DOHH2 (cell line): ENCODE data around the gene ZSWIM6.

Source experiments
- H3F3A ChIP-seq: fragments of 200-600 bp; sonication (generic), shearing (Covaris generic); 2 replicates; pipeline ENCODE4 v1.6.0; 2016; ENCODE audit warnings: antibody characterized with exemption, mild to moderate bottlenecking; ENCODE audit not compliant: control insufficient read depth, insufficient read depth
- H3K27ac ChIP-seq: fragments of 200-600 bp; sonication (generic); 2 replicates; pipeline ENCODE4 v1.5.1; 2014; ENCODE audit warnings: low read depth, mild to moderate bottlenecking, low read length, moderate library complexity
- H3K27me3 ChIP-seq: fragments of 200-600 bp; sonication (generic); 2 replicates; pipeline ENCODE4 v1.6.1; 2014; ENCODE audit warnings: mild to moderate bottlenecking, low read length, mixed read lengths; ENCODE audit not compliant: control insufficient read depth
- H3K36me3 ChIP-seq: fragments of 200-600 bp; sonication (generic); 2 replicates; pipeline ENCODE4 v1.6.1; 2014; ENCODE audit warnings: mild to moderate bottlenecking, low read length, moderate library complexity, mixed read lengths; ENCODE audit not compliant: control insufficient read depth
- H3K4me1 ChIP-seq: fragments of 200-600 bp; sonication (generic); 2 replicates; pipeline ENCODE4 v1.6.1; 2014; ENCODE audit warnings: mild to moderate bottlenecking, low read length, mixed read lengths; ENCODE audit not compliant: control insufficient read depth
- H3K4me2 ChIP-seq: fragments of 200-600 bp; sonication (generic); 2 replicates; pipeline ENCODE4 v1.6.0; 2014; ENCODE audit warnings: mild to moderate bottlenecking, low read length, moderate library complexity
- H3K4me3 ChIP-seq: fragments of 200-600 bp; sonication (generic); 2 replicates; pipeline ENCODE4 v1.5.1; 2014; ENCODE audit warnings: mild to moderate bottlenecking, low read length, mixed read lengths
- H3K79me2 ChIP-seq: fragments of 200-600 bp; sonication (generic); 2 replicates; pipeline ENCODE4 v1.6.1; 2014; ENCODE audit warnings: mild to moderate bottlenecking, low read length, mixed read lengths; ENCODE audit not compliant: control insufficient read depth
- H3K9me2 ChIP-seq: fragments of 200-600 bp; sonication (generic); replicated peaks from 2 replicates; pipeline ENCODE4 v1.6.1; 2014; ENCODE audit warnings: mild to moderate bottlenecking, low read length, mixed read lengths; ENCODE audit not compliant: control insufficient read depth
- H3K9me3 ChIP-seq: fragments of 200-600 bp; sonication (generic); 2 replicates; pipeline ENCODE4 v1.6.1; 2014; ENCODE audit warnings: antibody characterized with exemption, low read length, mixed read lengths; ENCODE audit not compliant: control insufficient read depth, insufficient read depth
- H4K20me1 ChIP-seq: fragments of 200-600 bp; sonication (generic); 2 replicates; pipeline ENCODE4 v1.6.0; 2014; ENCODE audit warnings: low read depth, mild to moderate bottlenecking, antibody characterized with exemption, low read length, moderate library complexity; ENCODE audit not compliant: control insufficient read depth, insufficient read depth
- CTCF ChIP-seq: fragments of 200-600 bp; sonication (generic); IDR thresholded peaks from one replicate; pipeline ENCODE4 v1.5.1; 2014; ENCODE audit warnings: antibody characterized with exemption, mild to moderate bottlenecking, low read depth, low read length; ENCODE audit not compliant: poor library complexity, severe bottlenecking
- EZH2phosphoT487 ChIP-seq: fragments of 200-600 bp; sonication (generic); IDR thresholded peaks from 2 replicates; pipeline ENCODE4 v1.6.1; 2017; ENCODE audit warnings: borderline replicate concordance, mild to moderate bottlenecking, antibody characterized with exemption, low read length, moderate library complexity, mixed read lengths

The ZSWIM6 gene

GRCh38 chr5:61307191-61307590, 24.9 kb upstream of the ZSWIM6 start:
- TF ChIP-seq CTCF (no peak), EZH2phosphoT487 (no peak)
- H4K20me1 ChIP-seq = no peaks in the 10 kb centered on the region
- no peaks in the 10 kb centered on the region for H3K79me2 ChIP-seq
- H3K36me3 ChIP-seq = no peaks in the 10 kb centered on the region
- H3K9me3 ChIP-seq = no peaks in the 10 kb centered on the region
- H3K4me2 ChIP-seq = no peak overlapping the region
- no peak overlapping the region for H3K27ac ChIP-seq
- H3K4me1 ChIP-seq = no peaks in the 10 kb centered on the region
- no peaks in the 10 kb centered on the region; the same call in 1 of the 2 replicates for H3K27me3 ChIP-seq
- no peaks in the 10 kb centered on the region for H3K9me2 ChIP-seq
- H3K4me3 ChIP-seq = no peak overlapping the region
- no peaks in the 10 kb centered on the region for H3F3A ChIP-seq

- Histone ChIP-seq H3K9me3 (no peaks in the 10 kb centered on the region), H3K79me2 (no peaks in the 10 kb centered on the region), H3K4me2 (no peak overlapping the region), H3K27me3 (no peaks in the 10 kb centered on the region; the same call in 1 of the 2 replicates), H3K9me2 (no peaks in the 10 kb centered on the region), H3K27ac (no peak overlapping the region), H3K36me3 (no peaks in the 10 kb centered on the region), H3F3A (no peaks in the 10 kb centered on the region), H3K4me1 (no peaks in the 10 kb centered on the region), H3K4me3 (no peak overlapping the region), H4K20me1 (no peaks in the 10 kb centered on the region)
- TF ChIP-seq EZH2phosphoT487 (no peak), CTCF (no peak)
Measured at GRCh38 chr5:61307611-61308010, 24.4 kb upstream of the ZSWIM6 start.

GRCh38 chr5:61308712-61309111, 23.3 kb upstream of the ZSWIM6 start:
- Histone ChIP-seq H3K27me3 (no peaks in the 10 kb centered on the region; the same call in 1 of the 2 replicates), H3F3A (no peaks in the 10 kb centered on the region), H3K4me1 (no peaks in the 10 kb centered on the region), H3K4me3 (no peak overlapping the region), H3K36me3 (no peaks in the 10 kb centered on the region), H3K4me2 (no peak overlapping the region), H3K9me2 (no peaks in the 10 kb centered on the region), H3K27ac (no peak overlapping the region), H4K20me1 (no peaks in the 10 kb centered on the region), H3K79me2 (no peaks in the 10 kb centered on the region), H3K9me3 (no peaks in the 10 kb centered on the region)
- TF ChIP-seq EZH2phosphoT487 (no peak), CTCF (no peak)
